ENCODE data around the gene FGFR2.

FGFR2 gene

DNA sequence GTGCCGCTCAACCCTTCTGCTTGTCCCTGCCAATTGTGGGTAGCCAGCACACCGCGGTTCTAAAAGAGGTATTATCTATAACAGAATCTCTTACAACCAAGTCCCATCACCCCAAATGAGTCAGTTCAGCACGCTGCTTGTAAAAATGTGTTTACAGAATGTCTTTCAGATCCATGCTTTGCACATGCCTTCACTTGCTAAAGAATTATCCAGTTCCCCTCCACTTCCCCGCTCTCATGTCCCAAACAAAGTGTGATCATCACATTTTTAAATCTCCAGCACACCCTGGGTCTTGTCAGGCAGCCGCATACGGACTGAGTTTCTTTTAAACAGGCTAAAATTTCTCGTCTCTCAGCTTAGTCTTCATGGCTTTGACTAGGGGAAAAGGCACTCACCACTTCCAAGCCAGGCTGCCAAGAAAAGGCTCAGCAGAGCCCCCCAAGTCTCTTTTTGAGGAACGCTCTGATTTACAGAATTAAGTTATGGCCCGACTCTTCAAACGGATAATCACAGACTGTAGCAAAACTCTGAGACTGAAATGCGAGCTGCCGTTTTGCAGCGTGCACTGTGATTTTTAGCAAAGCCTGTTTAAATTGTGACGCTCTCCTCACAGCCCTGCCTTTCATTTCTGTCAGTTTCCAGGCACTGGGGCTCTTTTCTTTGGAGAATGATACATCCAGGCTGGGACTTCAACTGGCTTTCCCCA, 29.8 kb upstream of the FGFR2 start:
- no peaks in the 10 kb centered on the region for H3K4me1 ChIP-seq (ENCODE audit: control insufficient read depth, insufficient read depth, low read length, poor library complexity, severe bottlenecking)
- H3K4me3 ChIP-seq (ENCODE audit: insufficient read depth, low read depth, low read length, poor library complexity, severe bottlenecking) = no peak overlapping the region
- H3K27ac ChIP-seq (ENCODE audit: insufficient read depth, low read length, poor library complexity, severe bottlenecking) = no peak overlapping the region
- no peaks in the 10 kb centered on the region for H3K36me3 ChIP-seq (ENCODE audit: control insufficient read depth, insufficient read depth, low read length)
- DNase-seq = no peak
- no peaks in the 10 kb centered on the region for H3K9me3 ChIP-seq (ENCODE audit: control insufficient read depth, low read length)
- H3K27me3 ChIP-seq (replicated peaks; ENCODE audit: control insufficient read depth, insufficient read depth, low read length, poor library complexity, severe bottlenecking) = no peaks in the 10 kb centered on the region

DNA sequence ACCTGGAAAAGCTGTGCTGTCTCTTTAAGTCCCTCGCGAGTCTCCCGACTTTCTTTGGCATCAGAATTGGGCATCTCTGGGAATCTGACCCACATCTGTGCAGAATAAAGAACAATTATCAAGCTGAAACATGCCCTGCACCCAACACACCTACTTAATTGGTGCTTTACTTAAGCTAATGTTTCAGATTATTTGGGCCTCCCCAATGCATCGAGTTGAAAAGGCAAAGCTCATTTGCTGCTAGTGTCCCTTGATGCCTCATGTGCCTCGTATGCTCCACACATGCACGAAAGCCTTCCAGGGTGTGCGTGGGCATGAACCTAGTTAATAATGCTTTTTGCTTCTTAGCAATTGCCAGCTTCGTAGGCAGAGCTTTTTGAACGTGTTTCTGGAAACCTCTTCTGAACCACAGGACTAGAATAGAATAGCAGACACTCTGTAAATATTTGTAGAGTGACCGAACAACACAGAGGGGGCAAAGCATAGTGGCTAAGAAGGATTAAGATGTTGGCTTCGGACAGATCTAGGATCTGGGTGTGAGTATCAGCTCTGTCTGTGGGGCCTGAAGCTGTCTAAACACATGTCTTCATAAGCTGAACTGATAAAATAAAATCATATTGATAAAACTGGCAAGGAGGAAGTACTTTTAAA, 26.7 kb upstream of the FGFR2 start:
- Histone ChIP-seq H3K4me3 (ENCODE audit: insufficient read depth, low read depth, low read length, poor library complexity, severe bottlenecking) (no peak overlapping the region), H3K27me3 (replicated peaks; ENCODE audit: control insufficient read depth, insufficient read depth, low read length, poor library complexity, severe bottlenecking) (no peaks in the 10 kb centered on the region)

DNA sequence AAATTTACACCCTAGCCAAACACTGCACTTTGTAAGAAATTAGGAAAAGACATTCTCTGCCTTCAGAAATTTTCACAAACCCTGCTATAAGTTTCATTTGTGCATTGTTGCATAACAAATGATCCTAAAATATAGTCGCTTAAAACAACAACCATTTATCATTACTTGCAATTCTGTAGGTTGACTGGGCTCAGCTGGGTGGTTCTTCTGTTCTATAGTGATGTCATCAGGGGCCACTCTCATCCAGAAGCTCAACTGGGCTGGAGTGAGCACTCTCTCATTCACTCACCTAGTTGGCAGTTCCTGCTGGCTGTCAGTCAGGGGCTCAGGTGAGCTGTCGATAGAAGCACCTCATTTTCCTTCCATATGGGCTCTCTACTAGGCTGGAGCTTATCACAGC, 20.7 kb upstream of the FGFR2 start:
- Histone ChIP-seq H3K27me3 (replicated peaks; ENCODE audit: control insufficient read depth, insufficient read depth, low read length, poor library complexity, severe bottlenecking) (no peaks in the 10 kb centered on the region), H3K36me3 (ENCODE audit: control insufficient read depth, insufficient read depth, low read length) (no peaks in the 10 kb centered on the region), H3K4me3 (ENCODE audit: insufficient read depth, low read depth, low read length, poor library complexity, severe bottlenecking) (no peak overlapping the region), H3K27ac (ENCODE audit: insufficient read depth, low read length, poor library complexity, severe bottlenecking) (no peak overlapping the region), H3K4me1 (ENCODE audit: control insufficient read depth, insufficient read depth, low read length, poor library complexity, severe bottlenecking) (no peaks in the 10 kb centered on the region), H3K9me3 (ENCODE audit: control insufficient read depth, low read length) (no peaks in the 10 kb centered on the region)
- no peak for DNase-seq

More for the DNA sequence above, 26.7 kb upstream of the FGFR2 start:
- no peaks in the 10 kb centered on the region for H3K36me3 ChIP-seq (ENCODE audit: control insufficient read depth, insufficient read depth, low read length)
- H3K27ac ChIP-seq (ENCODE audit: insufficient read depth, low read length, poor library complexity, severe bottlenecking) = no peak overlapping the region
- H3K4me1 ChIP-seq (ENCODE audit: control insufficient read depth, insufficient read depth, low read length, poor library complexity, severe bottlenecking) = no peaks in the 10 kb centered on the region
- no peak for DNase-seq
- H3K9me3 ChIP-seq (ENCODE audit: control insufficient read depth, low read length) = no peaks in the 10 kb centered on the region

DNA sequence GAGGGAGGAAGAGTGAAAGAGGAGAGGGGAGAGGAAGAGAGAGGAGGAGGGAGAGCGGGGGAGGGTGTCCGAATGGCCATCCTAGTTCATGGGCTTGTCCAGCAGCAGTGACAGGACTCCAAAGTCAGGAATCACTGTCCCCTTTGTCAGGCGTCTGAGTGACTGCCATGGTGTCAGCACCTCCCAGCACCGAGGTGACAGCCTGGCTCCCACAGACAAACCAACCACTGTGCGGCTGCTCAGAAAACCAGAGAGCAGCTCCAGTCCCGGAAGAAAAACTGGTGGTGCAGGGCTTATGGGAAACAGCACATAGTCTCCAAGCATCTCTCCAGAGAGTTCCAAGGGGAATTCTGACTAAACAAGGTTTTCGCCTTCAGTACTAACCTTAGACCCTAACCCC, 18.9 kb upstream of the FGFR2 start:
- no peak for DNase-seq
- H3K9me3 ChIP-seq (ENCODE audit: control insufficient read depth, low read length) = no peaks in the 10 kb centered on the region
- no peaks in the 10 kb centered on the region for H3K4me1 ChIP-seq (ENCODE audit: control insufficient read depth, insufficient read depth, low read length, poor library complexity, severe bottlenecking)
- H3K27me3 ChIP-seq (replicated peaks; ENCODE audit: control insufficient read depth, insufficient read depth, low read length, poor library complexity, severe bottlenecking) = no peaks in the 10 kb centered on the region
- H3K36me3 ChIP-seq (ENCODE audit: control insufficient read depth, insufficient read depth, low read length) = no peaks in the 10 kb centered on the region
- no peak overlapping the region for H3K27ac ChIP-seq (ENCODE audit: insufficient read depth, low read length, poor library complexity, severe bottlenecking)
- H3K4me3 ChIP-seq (ENCODE audit: insufficient read depth, low read depth, low read length, poor library complexity, severe bottlenecking) = no peak overlapping the region

DNA sequence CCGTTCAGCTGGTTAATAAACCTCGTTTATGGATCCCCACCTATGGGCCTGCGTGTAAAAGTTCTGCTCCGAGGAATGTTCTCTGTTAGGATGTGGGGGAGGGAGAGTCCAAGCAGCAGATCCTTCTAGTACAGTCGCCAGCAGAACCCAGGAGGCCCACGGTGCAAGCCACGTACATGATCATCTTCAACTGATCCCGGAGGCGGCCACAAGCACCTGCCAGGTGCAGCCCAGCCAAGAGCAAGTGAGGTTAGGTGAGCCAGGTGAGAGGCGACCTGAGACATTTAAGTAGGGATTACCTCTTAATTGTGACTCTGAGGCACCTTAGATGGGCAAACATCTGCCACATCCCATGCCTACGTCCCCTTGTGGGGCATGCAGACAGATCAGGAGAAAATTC, 18.0 kb upstream of the FGFR2 start:
- Histone ChIP-seq H3K36me3 (ENCODE audit: control insufficient read depth, insufficient read depth, low read length) (no peaks in the 10 kb centered on the region), H3K27ac (ENCODE audit: insufficient read depth, low read length, poor library complexity, severe bottlenecking) (no peak overlapping the region), H3K27me3 (replicated peaks; ENCODE audit: control insufficient read depth, insufficient read depth, low read length, poor library complexity, severe bottlenecking) (no peaks in the 10 kb centered on the region), H3K4me3 (ENCODE audit: insufficient read depth, low read depth, low read length, poor library complexity, severe bottlenecking) (no peak overlapping the region), H3K9me3 (ENCODE audit: control insufficient read depth, low read length) (no peaks in the 10 kb centered on the region), H3K4me1 (ENCODE audit: control insufficient read depth, insufficient read depth, low read length, poor library complexity, severe bottlenecking) (no peaks in the 10 kb centered on the region)
- DNase-seq = no peak

DNA sequence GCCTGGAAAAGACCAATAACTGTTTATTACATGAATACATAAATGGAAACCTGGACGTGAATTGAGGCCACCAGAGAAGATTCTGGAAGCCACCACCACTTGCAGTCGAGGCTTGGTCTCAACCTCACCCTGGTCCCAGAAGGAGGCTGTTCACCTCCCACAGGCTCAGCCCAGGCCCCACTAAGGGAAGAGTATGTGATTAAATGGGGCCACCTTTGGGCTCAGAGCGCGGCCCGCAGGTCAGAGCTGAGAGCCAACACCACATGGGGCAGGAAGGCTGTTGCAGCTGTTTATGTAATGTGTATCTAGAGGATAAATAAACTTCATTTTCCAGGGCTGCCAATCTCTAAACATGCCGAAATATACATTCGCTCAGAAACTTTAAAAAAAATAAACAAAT, 17.6 kb upstream of the FGFR2 start:
- no peak overlapping the region for H3K4me3 ChIP-seq (ENCODE audit: insufficient read depth, low read depth, low read length, poor library complexity, severe bottlenecking)
- H3K4me1 ChIP-seq (ENCODE audit: control insufficient read depth, insufficient read depth, low read length, poor library complexity, severe bottlenecking) = no peaks in the 10 kb centered on the region
- no peaks in the 10 kb centered on the region for H3K36me3 ChIP-seq (ENCODE audit: control insufficient read depth, insufficient read depth, low read length)
- no peak for DNase-seq
- H3K9me3 ChIP-seq (ENCODE audit: control insufficient read depth, low read length) = no peaks in the 10 kb centered on the region
- no peak overlapping the region for H3K27ac ChIP-seq (ENCODE audit: insufficient read depth, low read length, poor library complexity, severe bottlenecking)
- H3K27me3 ChIP-seq (replicated peaks; ENCODE audit: control insufficient read depth, insufficient read depth, low read length, poor library complexity, severe bottlenecking) = no peaks in the 10 kb centered on the region

DNA sequence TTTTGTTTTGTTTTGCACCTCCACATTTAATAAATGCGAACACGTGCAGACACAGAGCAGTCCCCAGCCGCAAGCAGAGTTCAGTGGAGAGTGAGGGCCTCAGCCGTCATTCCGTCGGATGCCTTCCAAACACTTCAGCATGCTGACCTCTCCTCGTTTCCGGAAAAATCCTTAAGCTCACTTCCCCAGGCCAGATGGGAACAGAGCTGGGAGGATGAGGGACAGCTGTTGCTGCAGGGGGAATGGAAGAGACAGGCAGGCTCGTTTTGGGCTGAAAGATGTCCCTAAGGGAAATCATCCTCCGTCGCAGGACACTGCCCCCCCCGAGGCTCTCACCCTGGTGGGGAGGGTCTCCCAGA, 17.2 kb upstream of the FGFR2 start:
- Histone ChIP-seq H3K9me3 (ENCODE audit: control insufficient read depth, low read length) (no peaks in the 10 kb centered on the region), H3K27ac (ENCODE audit: insufficient read depth, low read length, poor library complexity, severe bottlenecking) (no peak overlapping the region), H3K36me3 (ENCODE audit: control insufficient read depth, insufficient read depth, low read length) (no peaks in the 10 kb centered on the region), H3K27me3 (replicated peaks; ENCODE audit: control insufficient read depth, insufficient read depth, low read length, poor library complexity, severe bottlenecking) (no peaks in the 10 kb centered on the region), H3K4me1 (ENCODE audit: control insufficient read depth, insufficient read depth, low read length, poor library complexity, severe bottlenecking) (no peaks in the 10 kb centered on the region), H3K4me3 (ENCODE audit: insufficient read depth, low read depth, low read length, poor library complexity, severe bottlenecking) (no peak overlapping the region)
- DNase-seq = no peak

DNA sequence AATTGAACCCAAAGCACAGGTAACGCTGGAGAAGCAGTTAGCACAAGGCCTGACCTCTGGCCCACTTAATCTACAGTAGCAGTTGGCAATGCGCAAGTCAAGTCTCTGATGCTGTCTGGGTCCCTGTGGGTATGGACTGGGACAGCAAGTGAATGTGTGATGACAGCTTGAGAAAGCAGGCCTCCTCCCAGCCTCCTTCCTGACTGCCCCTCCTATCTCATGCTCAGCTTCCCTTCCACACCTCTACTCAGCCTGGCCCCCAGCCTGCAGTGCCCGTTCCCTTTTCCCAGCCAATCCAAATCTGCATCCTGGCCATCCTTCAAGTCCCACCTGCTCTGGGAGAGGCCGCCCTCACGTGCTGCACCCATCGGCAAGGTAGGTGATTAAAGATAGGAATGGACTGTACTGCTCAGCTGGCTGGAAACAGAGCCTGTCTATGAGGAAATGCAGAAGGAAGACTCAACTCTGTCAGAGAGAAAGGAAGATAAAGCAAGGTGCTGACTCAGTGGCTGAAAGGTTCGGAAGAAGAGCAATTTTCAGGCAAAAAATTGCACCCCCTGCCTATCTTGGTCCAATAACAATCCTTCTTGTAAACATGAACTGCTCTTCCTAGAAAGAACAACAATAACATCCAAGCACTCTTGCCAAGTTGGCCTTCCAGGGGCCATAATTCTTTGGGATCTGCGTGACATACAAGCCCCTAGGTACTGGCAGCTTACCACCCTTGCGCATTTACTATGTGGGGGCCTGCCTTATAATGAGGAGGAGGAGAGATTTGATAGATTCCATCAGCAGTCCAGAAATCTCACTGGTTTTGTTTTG, 16.6 kb upstream of the FGFR2 start:
- Histone ChIP-seq H3K27ac (ENCODE audit: insufficient read depth, low read length, poor library complexity, severe bottlenecking) (no peak overlapping the region), H3K4me3 (ENCODE audit: insufficient read depth, low read depth, low read length, poor library complexity, severe bottlenecking) (no peak overlapping the region), H3K9me3 (ENCODE audit: control insufficient read depth, low read length) (no peaks in the 10 kb centered on the region), H3K4me1 (ENCODE audit: control insufficient read depth, insufficient read depth, low read length, poor library complexity, severe bottlenecking) (no peaks in the 10 kb centered on the region), H3K27me3 (replicated peaks; ENCODE audit: control insufficient read depth, insufficient read depth, low read length, poor library complexity, severe bottlenecking) (no peaks in the 10 kb centered on the region), H3K36me3 (ENCODE audit: control insufficient read depth, insufficient read depth, low read length) (no peaks in the 10 kb centered on the region)
- DNase-seq = no peak

DNA sequence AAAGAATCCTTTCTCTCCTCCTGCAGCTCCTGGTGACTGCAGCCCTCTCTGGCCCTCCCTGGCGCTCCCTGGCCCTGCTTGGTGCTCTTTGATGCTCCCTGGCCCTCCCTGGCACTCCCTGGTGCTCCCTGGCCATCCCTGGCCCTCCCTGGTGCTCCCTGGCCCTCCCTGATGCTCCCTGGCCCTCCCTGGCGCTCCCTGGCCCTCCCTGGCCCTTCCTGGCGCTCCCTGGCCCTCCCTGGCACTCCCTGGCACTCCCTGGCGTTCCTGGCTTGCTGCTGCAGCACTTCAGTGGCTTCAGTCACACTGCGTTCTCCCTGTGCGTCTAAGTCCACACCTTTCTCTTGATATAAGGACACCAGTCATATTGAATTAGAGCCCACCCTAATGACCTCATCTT, 15.2 kb upstream of the FGFR2 start:
- Histone ChIP-seq H3K4me3 (ENCODE audit: insufficient read depth, low read depth, low read length, poor library complexity, severe bottlenecking) (no peak overlapping the region), H3K36me3 (ENCODE audit: control insufficient read depth, insufficient read depth, low read length) (no peaks in the 10 kb centered on the region), H3K4me1 (ENCODE audit: control insufficient read depth, insufficient read depth, low read length, poor library complexity, severe bottlenecking) (no peaks in the 10 kb centered on the region), H3K27ac (ENCODE audit: insufficient read depth, low read length, poor library complexity, severe bottlenecking) (no peak overlapping the region), H3K27me3 (replicated peaks; ENCODE audit: control insufficient read depth, insufficient read depth, low read length, poor library complexity, severe bottlenecking) (no peaks in the 10 kb centered on the region), H3K9me3 (ENCODE audit: control insufficient read depth, low read length) (no peaks in the 10 kb centered on the region)
- no peak for DNase-seq

Measured in effector memory CD4-positive, alpha-beta T cell (primary cell).